GM21515 (cell line): ENCODE measurements around the gene ZNF594.
"Not testable (repeated sequence)": the region's sequence is repeated elsewhere in the genome, so short reads cannot be mapped to it uniquely, and the experiment has no call there.

Experiments
- ATAC-seq: cut with Tn5 transposase; IDR thresholded peaks from one replicate; pipeline ENCODE4 v1.9.1; 2021; ENCODE audit not compliant: unreplicated experiment

ZNF594 gene

GRCh38 chr17:5203178-5203907 lies 11.7 kb upstream of the ZNF594 start:
- ATAC-seq: no peak

- ATAC-seq: no peak
These were observed 9.3 kb upstream of the ZNF594 start for GRCh38 chr17:5201011-5201410.

GRCh38 chr17:5200360-5200759 lies 8.7 kb upstream of the ZNF594 start:
- ATAC-seq: no peak

- no peak for ATAC-seq
These were observed 6.8 kb upstream of the ZNF594 start for GRCh38 chr17:5198472-5198871.

GRCh38 chr17:5194346-5194745 lies 2.7 kb upstream of the ZNF594 start:
- ATAC-seq: no peak

GRCh38 chr17:5184288-5184687 lies 7.4 kb downstream of the ZNF594 start:
- ATAC-seq: no peak

- no peak for ATAC-seq
These were observed 8.3 kb downstream of the ZNF594 start for GRCh38 chr17:5183410-5183793.

GRCh38 chr17:5182597-5183409 lies 8.9 kb downstream of the ZNF594 start:
- ATAC-seq: no peak

GRCh38 chr17:5181509-5182305 lies 10.0 kb downstream of the ZNF594 start:
- ATAC-seq: no peak

GRCh38 chr17:5179003-5179402 lies 12.7 kb downstream of the ZNF594 start:
- no peak for ATAC-seq

GRCh38 chr17:5175027-5175426 lies 16.6 kb downstream of the ZNF594 start:
- ATAC-seq: not testable (repeated sequence)

- not testable (repeated sequence) for ATAC-seq
These were observed 25.7 kb downstream of the ZNF594 start for GRCh38 chr17:5165791-5166564.

- ATAC-seq: no peak
These were observed 27.2 kb downstream of the ZNF594 start for GRCh38 chr17:5164436-5164835.

- ATAC-seq: not testable (repeated sequence)
These were observed 29.9 kb downstream of the ZNF594 start for GRCh38 chr17:5161793-5162192.

- ATAC-seq: not testable (repeated sequence)
These were observed 31.0 kb downstream of the ZNF594 start for GRCh38 chr17:5160702-5161101.

GRCh38 chr17:5146122-5146521 lies 45.5 kb downstream of the ZNF594 start:
- ATAC-seq: not testable (repeated sequence)

- not testable (repeated sequence) for ATAC-seq
These were observed 48.8 kb downstream of the ZNF594 start for GRCh38 chr17:5142877-5143276.

GRCh38 chr17:5139458-5139732 lies 52.3 kb downstream of the ZNF594 start:
- no peak for ATAC-seq

GRCh38 chr17:5138616-5139457 lies 52.8 kb downstream of the ZNF594 start:
- ATAC-seq: no peak

- not testable (repeated sequence) for ATAC-seq
These were observed 53.5 kb downstream of the ZNF594 start for GRCh38 chr17:5138198-5138544.
